Osteoblast (primary cell): ENCODE measurements around the gene CELA1. TPM values are rescaled to one million over a fixed set of nuclear protein-coding genes. Genes with fewer than 3 reads are reported as not detected.
A peak's percentile ranks its signal among the peaks of the same experiment; 100 is the strongest.

ENCODE experiments used
- DNase-seq: peaks from one replicate; pipeline ENCODE4 v3.0.0; 2011; ENCODE audit warnings: low spot score, mixed read lengths; ENCODE audit not compliant: insufficient read length; ENCODE audit errors: missing footprints
- H2AFZ ChIP-seq: 2 replicates; pipeline ENCODE4 v1.6.0; 2011; ENCODE audit warnings: mild to moderate bottlenecking, low read length
- H3K27ac ChIP-seq: 2 replicates; pipeline ENCODE4 v1.5.1; 2011; ENCODE audit warnings: mild to moderate bottlenecking, low read depth, low read length, moderate library complexity
- H3K27me3 ChIP-seq: 2 replicates; pipeline ENCODE4 v1.6.0; 2012; ENCODE audit warnings: mild to moderate bottlenecking, control low read depth, inconsistent platforms, low read length, moderate library complexity; ENCODE audit not compliant: insufficient read depth
- H3K36me3 ChIP-seq: 2 replicates; pipeline ENCODE4 v1.5.1; 2011; ENCODE audit warnings: mild to moderate bottlenecking, low read length, control low read depth, moderate library complexity; ENCODE audit not compliant: insufficient read depth
- H3K4me1 ChIP-seq: 2 replicates; pipeline ENCODE4 v1.5.1; 2011; ENCODE audit warnings: mild to moderate bottlenecking, low read length, control low read depth, moderate library complexity; ENCODE audit not compliant: insufficient read depth
- H3K4me2 ChIP-seq: 2 replicates; pipeline ENCODE4 v1.6.0; 2011; ENCODE audit warnings: mild to moderate bottlenecking, low read length; ENCODE audit not compliant: insufficient read depth
- H3K4me3 ChIP-seq: fragments of 200-600 bp; sonication (generic); 3 replicates; pipeline ENCODE4 v1.5.1; 2012; ENCODE audit warnings: mild to moderate bottlenecking, low read length, inconsistent platforms; ENCODE audit not compliant: insufficient read depth
- H3K79me2 ChIP-seq: 2 replicates; pipeline ENCODE4 v1.6.0; 2012; ENCODE audit warnings: mild to moderate bottlenecking, low read length, control low read depth, inconsistent platforms; ENCODE audit not compliant: insufficient read depth
- H3K9me3 ChIP-seq: 2 replicates; pipeline ENCODE4 v1.5.1; 2011; ENCODE audit warnings: low read depth, low read length, control low read depth
- H4K20me1 ChIP-seq: 2 replicates; pipeline ENCODE4 v1.6.0; 2012; ENCODE audit warnings: mild to moderate bottlenecking, low read length, control low read depth; ENCODE audit not compliant: insufficient read depth
- CTCF ChIP-seq: IDR thresholded peaks from 2 replicates; pipeline ENCODE4 v1.5.1; 2011; ENCODE audit warnings: mild to moderate bottlenecking, low read depth, low read length, moderate library complexity; ENCODE audit errors: extremely low read depth
- total RNA-seq: library from RNA; depleted of rRNA; stranded (reverse); fragments of >200 nt; gene quantifications from 2 replicates; pipeline ENCODE4 v1.2.3, GENCODE V29; 2012

Gene CELA1
- total RNA-seq, 1 donor = not detected

GRCh38 chr12:51281202-51281924 is 65.1 kb downstream of the CELA1 start:
- Histone ChIP-seq H3K9me3 (no peaks in the 10 kb centered on the region), H4K20me1 (no peaks in the 10 kb centered on the region), H3K36me3 (no peaks in the 10 kb centered on the region), H3K4me2 (peak overlapping the region; percentile 40), H3K4me1 (peaks cover 7% of the 10 kb centered on the region), H3K4me3 (no peak overlapping the region), H3K79me2 (no peaks in the 10 kb centered on the region), H3K27ac (no peak overlapping the region), H2AFZ (peak overlapping the region; percentile 57), H3K27me3 (no peaks in the 10 kb centered on the region)
- DNase-seq = peak; percentile 67
- no peak for TF ChIP-seq CTCF

Other genes with a start within 250 kb of the CELA1 start
- 7.6 and 8.3 TPM in 2 replicates for gene TFCP2, start 173.5 kb downstream of the CELA1 start, total RNA-seq
- gene POU6F1, start 128.6 kb downstream of the CELA1 start, total RNA-seq = 6.8 and 7.6 TPM in 2 replicates
- 160 and 169 TPM in 2 replicates for gene DAZAP2, start 107.9 kb downstream of the CELA1 start, total RNA-seq
- 9.8 and 13.6 TPM in 2 replicates for gene SMAGP, start 76.3 kb downstream of the CELA1 start, total RNA-seq
- gene BIN2, start 22.5 kb downstream of the CELA1 start, total RNA-seq = under 0.01 TPM in 1 of 2 replicates, not detected in the other
- 7.1 and 9.8 TPM in 2 replicates for gene GALNT6, start 44.7 kb upstream of the CELA1 start, total RNA-seq
- gene SLC4A8, start 78.2 kb upstream of the CELA1 start, total RNA-seq = 1.2 and 2.9 TPM in 2 replicates
- 24.5 and 26.4 TPM in 2 replicates for gene SCN8A, start 244.6 kb upstream of the CELA1 start, total RNA-seq